Stimulated activated naive B cell treated with anti-CD40 and anti-IgM and Interleukin-4, amounts not matched to agents 10 μg/mL and 1 μg/mL and 100 μg/mL, for 72 hours (primary cell): ENCODE data around the gene HS3ST5.

ENCODE experiments used
- ATAC-seq, 2 donors: fragments of 150-1000 bp; cut with Tn5 transposase; replicated peaks; 2 replicates each; pipeline ENCODE4 v1.10.0; 2021; ENCODE audit warnings: moderate library complexity in 1 of 2
- DNase-seq: peaks from one replicate; pipeline ENCODE4 v3.0.0; 2021
- H3K27ac Mint-ChIP-seq: one replicate; pipeline ENCODE4 v1.8.0; 2022; ENCODE audit warnings: mild to moderate bottlenecking, mixed read lengths
- H3K27me3 Mint-ChIP-seq, 2 donors: one replicate each; pipeline ENCODE4 v1.8.0; 2022; ENCODE audit warnings: mixed read lengths in 2 of 2
- H3K36me3 Mint-ChIP-seq, 2 donors: one replicate each; pipeline ENCODE4 v1.8.0; 2022; ENCODE audit warnings: mixed read lengths in 2 of 2, mild to moderate bottlenecking in 1 of 2
- H3K4me1 Mint-ChIP-seq, 2 donors: one replicate each; pipeline ENCODE4 v1.8.0; 2022; ENCODE audit warnings: mixed read lengths in 2 of 2, mild to moderate bottlenecking in 1 of 2
- H3K4me3 Mint-ChIP-seq, 2 donors: one replicate each; pipeline ENCODE4 v1.8.0; 2022; ENCODE audit warnings: mild to moderate bottlenecking in 2 of 2, mixed read lengths in 2 of 2, moderate library complexity in 1 of 2
- H3K9me3 Mint-ChIP-seq, 2 donors: one replicate each; pipeline ENCODE4 v1.8.0; 2022; ENCODE audit warnings: mixed read lengths in 2 of 2, mild to moderate bottlenecking in 1 of 2

The HS3ST5 gene

GRCh38 chr6:114276783-114277182 is 66.0 kb downstream of the HS3ST5 start:
- no peak overlapping the region for H3K27ac Mint-ChIP-seq
- peaks cover 0 to 5% of the 10 kb centered on the region in 2 donors for H3K27me3 Mint-ChIP-seq
- DNase-seq: no peak
- peaks cover 3 to 4% of the 10 kb centered on the region in 2 donors for H3K4me1 Mint-ChIP-seq
- H3K36me3 Mint-ChIP-seq: no peaks in the 10 kb centered on the region
- no peak overlapping the region for H3K4me3 Mint-ChIP-seq
- peaks cover 0 to 4% of the 10 kb centered on the region in 2 donors for H3K9me3 Mint-ChIP-seq
- ATAC-seq: no peak

GRCh38 chr6:114274836-114275235 is 68.0 kb downstream of the HS3ST5 start:
- Mint-ChIP-seq H3K4me3 (no peak overlapping the region), H3K27me3 (no peaks in the 10 kb centered on the region), H3K27ac (no peak overlapping the region), H3K4me1 (no peaks in the 10 kb centered on the region), H3K36me3 (no peaks in the 10 kb centered on the region), H3K9me3 (peaks cover 0 to 3% of the 10 kb centered on the region in 2 donors)
- DNase-seq (no peak), ATAC-seq (no peak)

GRCh38 chr6:114272582-114272981 is 70.2 kb downstream of the HS3ST5 start:
- Mint-ChIP-seq H3K4me3 (no peak overlapping the region), H3K9me3 (peaks cover 0 to 3% of the 10 kb centered on the region in 2 donors), H3K4me1 (peaks cover 0 to 2% of the 10 kb centered on the region in 2 donors), H3K36me3 (no peaks in the 10 kb centered on the region), H3K27me3 (no peaks in the 10 kb centered on the region), H3K27ac (no peak overlapping the region)
- no peak for DNase-seq
- ATAC-seq: no peak

DNA sequence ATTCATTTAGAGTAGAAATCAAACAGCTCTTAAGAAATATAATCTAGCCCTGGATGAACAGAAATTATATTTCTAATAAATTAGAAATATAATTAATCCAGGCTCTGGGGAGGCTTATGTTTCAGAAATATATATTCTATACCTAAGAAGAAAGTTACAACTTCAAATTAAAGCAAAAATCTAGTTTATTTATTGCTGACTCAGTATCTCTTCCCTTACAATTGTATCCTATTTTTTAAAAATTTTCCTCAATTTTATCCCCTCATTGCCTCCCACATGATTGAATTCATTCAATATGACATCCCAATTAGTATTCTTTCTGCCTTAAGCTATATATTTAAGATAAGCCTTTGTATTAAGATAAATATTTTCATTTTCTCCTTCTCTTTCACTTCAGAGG is 71.4 kb downstream of the HS3ST5 start:
- H3K27me3 Mint-ChIP-seq: no peaks in the 10 kb centered on the region
- peaks cover 0 to 4% of the 10 kb centered on the region in 2 donors for H3K9me3 Mint-ChIP-seq
- peaks cover 0 to 2% of the 10 kb centered on the region in 2 donors for H3K4me1 Mint-ChIP-seq
- DNase-seq (no peak), ATAC-seq (no peak)
- no peak overlapping the region for H3K4me3 Mint-ChIP-seq
- H3K27ac Mint-ChIP-seq: no peak overlapping the region
- no peaks in the 10 kb centered on the region for H3K36me3 Mint-ChIP-seq

GRCh38 chr6:114267897-114268296 is 74.9 kb downstream of the HS3ST5 start:
- Mint-ChIP-seq H3K9me3 (peaks cover 0 to 4% of the 10 kb centered on the region in 2 donors), H3K4me1 (peaks cover 0 to 2% of the 10 kb centered on the region in 2 donors), H3K27me3 (no peaks in the 10 kb centered on the region), H3K4me3 (no peak overlapping the region), H3K27ac (no peak overlapping the region), H3K36me3 (no peaks in the 10 kb centered on the region)
- DNase-seq (no peak), ATAC-seq (peak; percentile 88 to 92)

DNA sequence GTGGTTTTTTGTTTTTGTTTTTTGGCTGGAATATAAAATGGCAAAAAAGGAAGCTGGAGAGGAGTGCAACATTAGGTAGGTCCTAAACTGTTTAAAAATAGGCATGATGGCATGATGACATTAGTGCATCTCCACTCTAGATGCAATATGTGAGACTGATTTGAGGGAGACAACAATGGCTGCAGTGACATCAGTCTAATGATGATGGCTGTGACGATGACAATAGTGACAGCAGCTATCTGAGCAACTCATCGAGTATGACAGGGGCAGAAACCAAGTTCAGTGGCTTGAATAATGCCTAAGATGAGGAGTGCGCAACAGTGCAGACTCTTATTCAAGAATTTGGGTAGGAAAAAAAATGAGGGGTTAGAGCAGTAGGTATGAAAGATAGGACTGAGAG is 82.0 kb downstream of the HS3ST5 start:
- no peaks in the 10 kb centered on the region for H3K4me1 Mint-ChIP-seq
- H3K27ac Mint-ChIP-seq: no peak overlapping the region
- H3K27me3 Mint-ChIP-seq: no peaks in the 10 kb centered on the region
- ATAC-seq (no peak), DNase-seq (no peak)
- no peak overlapping the region for H3K4me3 Mint-ChIP-seq
- no peaks in the 10 kb centered on the region for H3K9me3 Mint-ChIP-seq
- no peaks in the 10 kb centered on the region for H3K36me3 Mint-ChIP-seq

GRCh38 chr6:114258376-114258775 is 84.4 kb downstream of the HS3ST5 start:
- H3K36me3 Mint-ChIP-seq: peaks cover 0 to 3% of the 10 kb centered on the region in 2 donors
- DNase-seq (no peak), ATAC-seq (no peak)
- H3K9me3 Mint-ChIP-seq: peaks cover 4 to 7% of the 10 kb centered on the region in 2 donors
- no peaks in the 10 kb centered on the region for H3K4me1 Mint-ChIP-seq
- no peak overlapping the region for H3K4me3 Mint-ChIP-seq
- H3K27ac Mint-ChIP-seq: no peak overlapping the region
- no peaks in the 10 kb centered on the region for H3K27me3 Mint-ChIP-seq

- Mint-ChIP-seq H3K27ac (no peak overlapping the region), H3K27me3 (no peaks in the 10 kb centered on the region), H3K36me3 (peaks cover 0 to 3% of the 10 kb centered on the region in 2 donors), H3K4me1 (no peaks in the 10 kb centered on the region), H3K9me3 (peaks cover 4 to 9% of the 10 kb centered on the region in 2 donors), H3K4me3 (no peak overlapping the region)
- DNase-seq (no peak), ATAC-seq (no peak)
These were observed 89.4 kb downstream of the HS3ST5 start for GRCh38 chr6:114253431-114253830.

DNA sequence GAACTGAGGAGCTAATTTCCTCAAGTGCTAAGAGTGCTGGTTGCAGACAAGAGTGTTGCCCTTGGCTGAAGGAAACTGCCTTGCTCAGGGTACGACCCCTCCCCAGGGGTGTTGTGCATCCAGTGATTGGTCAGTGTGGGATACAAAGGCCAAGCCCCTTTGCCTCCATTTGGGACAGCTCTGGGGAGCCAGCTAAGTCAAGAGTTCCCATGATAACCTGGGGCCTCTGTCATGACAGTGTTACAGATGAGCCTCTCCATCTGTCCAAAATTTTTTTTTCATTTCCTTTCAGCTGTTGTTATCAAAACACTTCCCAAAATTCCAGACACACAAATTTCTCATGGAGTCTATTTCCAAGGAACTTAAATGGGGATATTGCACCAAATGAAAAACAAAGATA is 93.3 kb downstream of the HS3ST5 start:
- Mint-ChIP-seq H3K4me1 (no peaks in the 10 kb centered on the region), H3K4me3 (no peak overlapping the region), H3K9me3 (peaks cover 4 to 7% of the 10 kb centered on the region in 2 donors), H3K27me3 (no peaks in the 10 kb centered on the region), H3K36me3 (peaks cover 0 to 3% of the 10 kb centered on the region in 2 donors), H3K27ac (no peak overlapping the region)
- ATAC-seq: no peak
- DNase-seq: no peak

- Mint-ChIP-seq H3K9me3 (no peaks in the 10 kb centered on the region), H3K27ac (no peak overlapping the region), H3K36me3 (no peaks in the 10 kb centered on the region), H3K4me1 (no peaks in the 10 kb centered on the region), H3K27me3 (no peaks in the 10 kb centered on the region), H3K4me3 (no peak overlapping the region)
- DNase-seq: no peak
- ATAC-seq: no peak
These were observed 95.7 kb downstream of the HS3ST5 start for GRCh38 chr6:114247101-114247500.

- H3K4me1 Mint-ChIP-seq: no peaks in the 10 kb centered on the region
- no peak for ATAC-seq
- no peaks in the 10 kb centered on the region for H3K9me3 Mint-ChIP-seq
- no peaks in the 10 kb centered on the region for H3K27me3 Mint-ChIP-seq
- DNase-seq: no peak
- H3K36me3 Mint-ChIP-seq: no peaks in the 10 kb centered on the region
- no peak overlapping the region for H3K27ac Mint-ChIP-seq
- H3K4me3 Mint-ChIP-seq: no peak overlapping the region
These were observed 102.0 kb downstream of the HS3ST5 start for GRCh38 chr6:114240796-114241195.

GRCh38 chr6:114228675-114229074 is 114.1 kb downstream of the HS3ST5 start:
- Mint-ChIP-seq H3K9me3 (peaks cover 0 to 6% of the 10 kb centered on the region in 2 donors), H3K36me3 (no peaks in the 10 kb centered on the region), H3K4me1 (no peaks in the 10 kb centered on the region)

DNA sequence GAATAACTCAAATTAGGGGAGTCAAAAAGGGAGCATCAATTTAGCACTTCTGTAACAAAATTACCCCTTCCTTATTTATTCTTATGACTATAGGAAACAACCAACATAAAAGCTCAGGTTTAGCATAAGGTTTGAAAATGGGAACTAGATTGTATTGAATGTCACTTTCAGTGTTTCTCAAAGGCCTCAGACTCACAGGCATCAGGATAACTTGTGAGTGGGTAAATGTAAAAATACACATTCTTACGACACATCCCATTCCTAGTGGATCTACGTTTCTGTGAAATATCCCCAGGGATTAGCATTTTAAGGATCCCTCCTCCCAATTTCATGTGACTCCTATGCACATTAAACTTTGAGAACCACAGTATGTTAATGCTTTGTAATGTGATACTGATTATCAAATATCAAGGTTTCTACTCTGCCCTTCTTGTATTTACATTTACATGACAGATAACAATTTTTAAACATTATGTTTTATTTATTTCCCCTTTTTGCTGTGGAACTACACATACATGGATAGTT is 114.8 kb downstream of the HS3ST5 start:
- H3K4me1 Mint-ChIP-seq: no peaks in the 10 kb centered on the region
- DNase-seq (no peak), ATAC-seq (no peak)
- no peak overlapping the region for H3K27ac Mint-ChIP-seq
- peaks cover 0 to 6% of the 10 kb centered on the region in 2 donors for H3K9me3 Mint-ChIP-seq
- no peaks in the 10 kb centered on the region for H3K36me3 Mint-ChIP-seq
- no peak overlapping the region for H3K4me3 Mint-ChIP-seq
- H3K27me3 Mint-ChIP-seq: no peaks in the 10 kb centered on the region

More at GRCh38 chr6:114228675-114229074, 114.1 kb downstream of the HS3ST5 start:
- ATAC-seq (no peak), DNase-seq (no peak)
- no peak overlapping the region for H3K27ac Mint-ChIP-seq
- no peak overlapping the region for H3K4me3 Mint-ChIP-seq
- no peaks in the 10 kb centered on the region for H3K27me3 Mint-ChIP-seq

- Mint-ChIP-seq H3K4me3 (no peak overlapping the region), H3K27ac (no peak overlapping the region)
These were observed 122.6 kb downstream of the HS3ST5 start for GRCh38 chr6:114220241-114220640.

GRCh38 chr6:114218437-114219340 is 124.1 kb downstream of the HS3ST5 start:
- ATAC-seq: no peak
- DNase-seq: no peak

More at GRCh38 chr6:114220241-114220640, 122.6 kb downstream of the HS3ST5 start:
- Mint-ChIP-seq H3K4me1 (no peaks in the 10 kb centered on the region), H3K27me3 (no peaks in the 10 kb centered on the region), H3K9me3 (peaks cover 2 to 5% of the 10 kb centered on the region in 2 donors), H3K36me3 (no peaks in the 10 kb centered on the region)
- ATAC-seq: no peak
- DNase-seq: no peak

More at GRCh38 chr6:114218437-114219340, 124.1 kb downstream of the HS3ST5 start:
- Mint-ChIP-seq H3K4me1 (no peaks in the 10 kb centered on the region), H3K9me3 (peaks cover 2 to 5% of the 10 kb centered on the region in 2 donors), H3K36me3 (no peaks in the 10 kb centered on the region), H3K27me3 (no peaks in the 10 kb centered on the region), H3K4me3 (no peak overlapping the region), H3K27ac (no peak overlapping the region)
